H9 (cell line): Measurements from ENCODE around the gene LRRC8C. TPM values are rescaled to one million over a fixed set of nuclear protein-coding genes. Genes with fewer than 3 reads are reported as not detected.

Experiments used
- DNase-seq: peaks from one replicate; pipeline ENCODE4 v3.0.0-alpha.2; 2017
- H2AFZ ChIP-seq: one replicate; pipeline ENCODE4 v1.6.1; 2013; ENCODE audit warnings: mild to moderate bottlenecking, low read length, control low read depth, moderate library complexity
- H2AK5ac ChIP-seq: 2 replicates; pipeline ENCODE4 v1.6.1; 2013; ENCODE audit warnings: low read length, control low read depth, mixed read lengths; ENCODE audit not compliant: insufficient read length
- H2BK120ac ChIP-seq: one replicate; pipeline ENCODE4 v1.6.1; 2013; ENCODE audit warnings: low read depth, mild to moderate bottlenecking, low read length, control low read depth, inconsistent platforms; ENCODE audit not compliant: poor library complexity, severe bottlenecking
- H2BK12ac ChIP-seq: 2 replicates; pipeline ENCODE4 v1.6.1; 2013; ENCODE audit warnings: low read length, control low read depth, mixed read lengths, low read depth; ENCODE audit not compliant: insufficient read length
- H2BK15ac ChIP-seq: 2 replicates; pipeline ENCODE4 v1.6.1; 2013; ENCODE audit warnings: low read depth, low read length, control low read depth
- H2BK20ac ChIP-seq: one replicate; pipeline ENCODE4 v1.6.1; 2013; ENCODE audit warnings: low read depth, mild to moderate bottlenecking, low read length, control low read depth, inconsistent platforms; ENCODE audit not compliant: poor library complexity, severe bottlenecking
- H2BK5ac ChIP-seq: 2 replicates; pipeline ENCODE4 v1.6.1; 2013; ENCODE audit warnings: low read length, control low read depth, mixed read lengths; ENCODE audit not compliant: insufficient read length
- H3K14ac ChIP-seq: 2 replicates; pipeline ENCODE4 v1.6.1; 2013; ENCODE audit warnings: low read length, control low read depth; ENCODE audit not compliant: insufficient read depth
- H3K18ac ChIP-seq: 2 replicates; pipeline ENCODE4 v1.6.1; 2013; ENCODE audit warnings: low read depth, mild to moderate bottlenecking, mixed read lengths, low read length, control low read depth; ENCODE audit not compliant: insufficient read length
- H3K23ac ChIP-seq: 2 replicates; pipeline ENCODE4 v1.6.1; 2013; ENCODE audit warnings: low read length, control low read depth, mixed read lengths, low read depth; ENCODE audit not compliant: insufficient read length
- H3K23me2 ChIP-seq: 2 replicates; pipeline ENCODE4 v1.6.1; 2013; ENCODE audit warnings: low read depth, mild to moderate bottlenecking, mixed read lengths, low read length, control low read depth; ENCODE audit not compliant: insufficient read length, poor library complexity, severe bottlenecking
- H3K27ac ChIP-seq: 2 replicates; pipeline ENCODE4 v1.5.1; 2013; ENCODE audit warnings: low read length, control low read depth, mixed read lengths, low read depth; ENCODE audit not compliant: insufficient read length
- H3K27me3 ChIP-seq: 2 replicates; pipeline ENCODE4 v1.6.1; 2013; ENCODE audit warnings: low read length, control low read depth, inconsistent platforms; ENCODE audit not compliant: insufficient read depth
- H3K4ac ChIP-seq: 2 replicates; pipeline ENCODE4 v1.6.1; 2013; ENCODE audit warnings: low read depth, mild to moderate bottlenecking, control low read depth, inconsistent platforms, low read length, moderate library complexity
- H3K4me1 ChIP-seq: 2 replicates; pipeline ENCODE4 v1.6.1; 2013; ENCODE audit warnings: low read length, control low read depth, inconsistent platforms; ENCODE audit not compliant: insufficient read depth
- H3K4me2 ChIP-seq: 2 replicates; pipeline ENCODE4 v1.6.1; 2013; ENCODE audit warnings: low read length, control low read depth, mixed read lengths; ENCODE audit not compliant: insufficient read length, insufficient read depth
- H3K56ac ChIP-seq: 2 replicates; pipeline ENCODE4 v1.6.1; 2013; ENCODE audit warnings: low read depth, mild to moderate bottlenecking, mixed read lengths, low read length, control low read depth; ENCODE audit not compliant: insufficient read length
- H3K79me1 ChIP-seq: 2 replicates; pipeline ENCODE4 v1.6.1; 2013; ENCODE audit warnings: low read depth, mild to moderate bottlenecking, moderate library complexity, low read length, control low read depth, inconsistent platforms; ENCODE audit not compliant: insufficient read depth, poor library complexity, severe bottlenecking
- H3K79me2 ChIP-seq: 2 replicates; pipeline ENCODE4 v1.6.1; 2013; ENCODE audit warnings: low read length, control low read depth, inconsistent platforms; ENCODE audit not compliant: insufficient read depth
- H3K9ac ChIP-seq: 2 replicates; pipeline ENCODE4 v1.6.1; 2013; ENCODE audit warnings: low read length, control low read depth, mixed read lengths; ENCODE audit not compliant: insufficient read length; ENCODE audit errors: extremely low read depth
- H3K9me3 ChIP-seq: one replicate; pipeline ENCODE4 v1.6.1; 2013; ENCODE audit warnings: low read depth, low read length, inconsistent platforms; ENCODE audit not compliant: control insufficient read depth
- H3T11ph ChIP-seq: one replicate; pipeline ENCODE4 v1.6.1; 2013; ENCODE audit warnings: mild to moderate bottlenecking, low read length, control low read depth, inconsistent platforms
- H4K20me1 ChIP-seq: one replicate; pipeline ENCODE4 v1.6.1; 2013; ENCODE audit not compliant: control insufficient read depth, insufficient read length, insufficient read depth
- H4K5ac ChIP-seq: 2 replicates; pipeline ENCODE4 v1.6.1; 2013; ENCODE audit warnings: low read depth, mild to moderate bottlenecking, mixed read lengths, low read length, control low read depth; ENCODE audit not compliant: insufficient read length
- H4K8ac ChIP-seq: replicated peaks from 2 replicates; pipeline ENCODE4 v1.6.1; 2013; ENCODE audit warnings: low read length, control low read depth, mixed read lengths, low read depth; ENCODE audit not compliant: insufficient read length
- H4K91ac ChIP-seq: 2 replicates; pipeline ENCODE4 v1.6.1; 2013; ENCODE audit warnings: low read depth, mild to moderate bottlenecking, moderate library complexity, mixed read lengths, low read length, control low read depth; ENCODE audit not compliant: insufficient read length
- H3K27ac Mint-ChIP-seq, 3 experiments: 2 replicates in 2 of 3; 3 replicates in 1 of 3; pipeline ENCODE4 v1.8.0; 2020 to 2021; ENCODE audit warnings: mixed read lengths in 3 of 3, mild to moderate bottlenecking in 1 of 3, moderate library complexity in 1 of 3
- H3K27me3 Mint-ChIP-seq: 2 replicates; pipeline ENCODE4 v1.8.0; 2021; ENCODE audit warnings: low read depth, mild to moderate bottlenecking, moderate library complexity, mixed read lengths
- H3K36me3 Mint-ChIP-seq, 3 experiments: 2 replicates in 2 of 3; 3 replicates in 1 of 3; pipeline ENCODE4 v1.8.0; 2020 to 2021; ENCODE audit warnings: low read depth in 3 of 3, mixed read lengths in 3 of 3; ENCODE audit not compliant: insufficient read depth in 1 of 3
- H3K4me1 Mint-ChIP-seq, 2 experiments: 2 replicates each; pipeline ENCODE4 v1.8.0; 2020; ENCODE audit warnings: mixed read lengths in 2 of 2
- H3K4me3 Mint-ChIP-seq, 2 experiments: 2 replicates in 1 of 2; 3 replicates in 1 of 2; pipeline ENCODE4 v1.8.0; 2020 to 2021; ENCODE audit warnings: mild to moderate bottlenecking in 2 of 2, mixed read lengths in 2 of 2, moderate library complexity in 1 of 2
- H3K9me3 Mint-ChIP-seq, 2 experiments: 2 replicates in 1 of 2; 3 replicates in 1 of 2; pipeline ENCODE4 v1.8.0; 2020; ENCODE audit warnings: mild to moderate bottlenecking in 2 of 2, mixed read lengths in 2 of 2, moderate library complexity in 1 of 2
- CTCF ChIP-seq: fragments of 200-600 bp; sonication (generic); conservative IDR thresholded peaks from 3 replicates; pipeline ENCODE4 v1.8.0; 2021; ENCODE audit warnings: antibody characterized with exemption, mild to moderate bottlenecking
- WGBS: extraction: QIAGEN DNeasy Blood & Tissue Kit; methylation state at CpG from one replicate; pipeline ENCODE4 v1.1.7; 2013; ENCODE audit warnings: missing lambda C conversion rate, low lambda C conversion rate, mixed read lengths; ENCODE audit not compliant: insufficient read length; ENCODE audit errors: extremely low coverage; 5-methylcytosine and 5-hydroxymethylcytosine counted together
- total RNA-seq: library from RNA; stranded (reverse); gene quantifications from 2 replicates; pipeline ENCODE4 v1.2.1, GENCODE V29; 2021

Gene LRRC8C
- total RNA-seq, 1 experiment from 2014 or later, result 1.9 TPM

GRCh38 chr1:89736937-89737733 lies 104.2 kb downstream of the LRRC8C start:
- H3K79me1 ChIP-seq, result no peaks in the 10 kb centered on the region
- no peak overlapping the region for H3K56ac ChIP-seq
- H3T11ph ChIP-seq, result no peak overlapping the region
- no peak overlapping the region for H2BK120ac ChIP-seq
- H3K4ac ChIP-seq, result no peak overlapping the region
- H3K23ac ChIP-seq, result no peak overlapping the region
- no peak overlapping the region for H3K4me2 ChIP-seq
- no peak overlapping the region for H2BK5ac ChIP-seq
- no peak overlapping the region for H2AFZ ChIP-seq
- H3K4me3 Mint-ChIP-seq, result no peak overlapping the region
- H2BK15ac ChIP-seq, result no peak overlapping the region
- H4K5ac ChIP-seq, result no peak overlapping the region
- H3K18ac ChIP-seq, result no peak overlapping the region
- no peak for TF ChIP-seq CTCF
- DNase-seq, result no peak
- no peak overlapping the region; a peak in 1 of 7 replicates for H3K27ac Mint-ChIP-seq
- no peak overlapping the region for H3K14ac ChIP-seq
- H3K9me3 Mint-ChIP-seq, result no peaks in the 10 kb centered on the region
- no peaks in the 10 kb centered on the region for H3K36me3 Mint-ChIP-seq
- no peaks in the 10 kb centered on the region for H3K79me2 ChIP-seq
- no peak overlapping the region for H4K8ac ChIP-seq
- H3K9ac ChIP-seq, result no peak overlapping the region
- no peak overlapping the region for H3K27ac ChIP-seq
- H3K9me3 ChIP-seq, result no peaks in the 10 kb centered on the region
- no peaks in the 10 kb centered on the region for H3K27me3 ChIP-seq
- no peak overlapping the region for H2BK20ac ChIP-seq
- H3K23me2 ChIP-seq, result no peaks in the 10 kb centered on the region
- peaks cover 3 to 7% of the 10 kb centered on the region in 2 experiments; a peak in 3 of 4 replicates for H3K4me1 Mint-ChIP-seq
- no peaks in the 10 kb centered on the region for H3K27me3 Mint-ChIP-seq
- no peak overlapping the region for H2BK12ac ChIP-seq
- no peaks in the 10 kb centered on the region for H3K4me1 ChIP-seq
- 100% methylated on average over 2 of the region's 5 CpGs for WGBS
- H2AK5ac ChIP-seq, result no peak overlapping the region
- H4K20me1 ChIP-seq, result no peaks in the 10 kb centered on the region
- no peak overlapping the region for H4K91ac ChIP-seq
